ENCODE data around the gene STOX2.

Gene STOX2

DNA sequence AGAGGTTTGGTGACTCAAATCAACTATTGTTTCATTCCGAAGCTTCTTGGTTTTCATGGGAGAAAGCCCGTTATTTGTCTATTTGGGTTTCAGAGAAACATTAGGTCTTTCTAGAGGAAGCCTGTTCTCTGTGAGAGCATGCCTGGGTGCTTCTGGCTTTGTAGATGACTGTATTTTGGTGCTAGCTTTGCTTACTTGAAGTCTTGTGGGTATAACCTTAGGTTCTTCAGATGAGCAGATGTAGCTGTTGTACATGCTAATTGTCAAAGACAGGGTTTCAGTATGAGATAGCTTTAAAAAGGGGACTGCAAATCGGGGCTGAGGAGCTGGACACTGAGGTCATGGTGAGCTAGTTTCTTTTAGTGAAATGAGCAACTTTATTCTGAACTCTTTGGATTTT is 7.9 kb upstream of the STOX2 start:
- no peak for DNase-seq (ENCODE audit: low spot score)

DNA sequence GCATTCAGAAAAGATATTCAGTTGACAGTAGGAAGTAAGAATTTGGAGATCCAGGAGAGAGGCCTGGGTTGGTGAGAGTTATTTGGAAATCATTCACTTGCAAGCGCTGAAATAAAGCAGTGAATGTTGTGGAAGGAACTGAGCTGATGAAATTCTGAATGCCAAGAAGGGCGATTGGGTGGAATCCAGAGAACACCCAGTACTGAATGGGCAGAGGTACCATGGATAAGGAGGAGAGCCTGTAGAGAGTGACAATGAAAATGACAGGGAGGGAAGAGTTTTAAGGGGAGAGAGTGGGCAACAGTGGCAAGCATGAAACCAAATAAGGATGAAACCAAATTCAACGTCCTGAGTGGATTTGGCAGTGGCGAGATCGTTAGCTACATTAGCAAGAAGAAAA is 6.7 kb upstream of the STOX2 start:
- no peak for DNase-seq (ENCODE audit: low spot score)

DNA sequence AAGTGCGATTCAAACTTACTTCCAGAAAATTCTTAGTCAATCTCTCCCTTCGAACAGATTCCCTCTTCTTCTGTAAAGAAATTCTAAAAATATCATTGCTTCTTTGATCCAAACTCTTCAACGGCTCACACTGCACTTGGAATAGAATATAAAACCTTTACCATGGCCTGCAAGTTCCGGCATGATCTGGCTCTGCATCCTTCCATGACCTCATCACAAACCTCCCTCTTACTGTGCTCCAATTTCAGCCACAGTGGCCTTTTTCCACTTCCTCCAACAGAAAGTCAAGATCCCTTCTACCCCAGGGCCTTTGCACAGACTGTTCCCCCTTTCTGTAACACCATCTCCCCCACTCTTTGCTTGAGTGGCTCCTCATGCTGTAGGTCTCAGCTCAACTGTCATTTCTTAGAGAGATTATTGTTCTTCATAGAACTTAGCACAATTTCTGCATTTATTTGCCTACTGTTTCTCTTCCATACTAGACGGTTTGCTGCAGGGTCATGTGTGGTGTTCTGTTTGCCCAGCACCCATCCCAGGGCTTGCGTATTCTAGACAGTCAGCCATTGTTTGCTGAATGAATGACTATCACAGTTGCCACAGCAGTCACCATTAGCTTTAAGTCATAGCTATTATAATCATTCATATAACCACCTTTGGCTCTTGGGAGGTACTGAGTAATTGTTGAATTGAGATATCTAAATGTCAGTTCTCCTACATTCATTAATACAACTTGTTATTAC is 1.9 kb upstream of the STOX2 start:
- DNase-seq (ENCODE audit: low spot score): no peak

DNA sequence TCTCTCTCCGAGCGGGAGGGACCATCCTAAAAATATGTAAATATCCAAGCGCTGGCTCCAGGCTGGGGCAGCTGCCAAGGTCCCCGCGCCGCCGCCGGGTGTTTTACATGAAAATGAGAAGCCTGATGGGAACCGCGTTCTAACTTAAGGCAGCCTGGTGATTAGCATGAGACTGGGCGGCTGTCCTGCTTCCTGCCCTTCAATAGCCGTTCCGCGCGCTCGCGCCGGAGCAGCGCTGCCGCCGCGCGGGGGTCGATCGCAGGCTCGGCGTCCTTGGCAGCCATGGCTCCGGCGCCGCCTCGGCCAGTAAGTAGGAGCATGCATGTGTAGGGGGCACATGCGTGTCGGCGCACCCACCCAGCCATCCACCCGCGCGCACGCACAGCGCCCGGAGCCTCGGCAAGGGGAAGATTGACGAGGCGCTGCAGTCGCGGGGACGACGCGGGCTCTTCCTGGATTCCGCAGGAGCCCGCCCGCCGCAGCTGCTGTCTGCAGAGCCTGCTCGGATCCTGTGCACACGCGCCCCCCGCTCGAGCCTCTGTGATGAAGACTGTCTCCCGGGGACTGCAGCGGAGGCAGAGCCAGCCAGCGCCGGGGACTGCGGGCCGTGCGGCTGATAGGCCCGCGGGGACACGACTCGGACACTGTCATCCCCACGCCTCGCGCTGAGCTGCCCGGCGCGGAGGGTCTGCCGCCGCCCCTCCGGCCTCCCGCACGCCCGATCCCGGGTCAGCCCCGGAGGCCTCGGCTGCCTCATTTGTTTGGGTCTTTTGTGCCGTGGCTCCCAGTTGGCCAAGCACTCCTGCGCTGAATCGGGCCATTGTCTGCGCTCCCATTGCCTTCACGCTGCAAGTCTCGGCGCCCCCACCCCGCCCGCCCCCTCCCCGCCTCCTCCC is 734 bp downstream of the STOX2 start:
- DNase-seq (ENCODE audit: low spot score): peak; percentile 29

DNA sequence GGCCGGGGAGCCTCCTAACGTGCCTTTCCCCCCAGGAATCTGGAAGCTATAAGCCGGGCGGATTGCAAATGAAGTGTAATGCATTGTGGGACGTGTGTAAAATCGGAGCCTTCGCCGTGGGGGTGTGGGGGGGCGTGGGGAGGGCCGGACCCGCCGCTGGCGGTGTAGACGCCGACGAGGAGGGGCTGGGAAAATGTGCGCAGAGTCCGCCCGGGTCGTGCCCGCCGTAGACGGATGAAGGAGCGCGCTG is 1.3 kb downstream of the STOX2 start:
- DNase-seq (ENCODE audit: low spot score): no peak

DNA sequence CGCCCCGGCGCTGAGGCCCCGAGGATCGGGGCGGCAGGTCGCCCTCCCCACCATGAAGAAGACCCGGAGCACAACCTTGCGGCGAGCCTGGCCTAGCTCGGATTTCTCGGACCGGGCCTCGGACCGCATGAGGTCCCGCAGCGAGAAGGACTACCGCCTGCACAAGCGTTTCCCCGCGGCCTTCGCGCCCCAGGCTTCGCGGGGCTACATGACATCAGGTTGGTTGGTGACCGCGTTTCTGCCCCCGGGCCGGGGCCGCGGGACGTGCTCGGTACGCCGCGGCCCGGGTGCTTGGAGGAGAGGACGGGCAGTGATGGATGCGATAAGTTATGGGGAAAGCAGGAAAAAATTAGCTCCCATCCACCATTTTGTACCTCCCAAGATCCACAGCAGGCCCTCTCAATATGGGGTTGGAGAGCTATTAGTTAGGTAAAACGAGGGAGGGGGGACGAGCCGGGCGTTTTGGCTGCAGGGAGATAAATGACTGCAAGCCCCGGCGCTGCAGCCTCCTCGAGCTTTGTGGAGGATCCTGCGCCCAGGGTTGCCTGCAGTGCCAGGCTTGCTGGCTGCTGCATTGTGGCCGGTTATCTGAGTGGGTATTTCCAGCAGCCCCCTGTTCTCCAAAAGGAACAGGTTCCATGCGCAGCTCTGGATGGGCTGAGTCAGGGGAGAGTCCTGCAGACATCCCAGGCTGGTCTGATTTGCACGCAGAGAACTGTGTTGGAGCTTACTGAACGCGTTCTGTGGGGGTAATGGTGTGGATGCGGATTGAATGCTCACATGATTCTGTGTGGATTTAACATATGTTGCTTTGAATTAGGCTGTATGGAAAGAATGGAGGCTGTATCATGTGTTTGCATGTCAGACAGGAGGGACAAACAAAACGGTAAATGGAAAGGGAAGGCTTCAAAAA is 1.9 kb downstream of the STOX2 start:
- no peak for DNase-seq (ENCODE audit: low spot score)

DNA sequence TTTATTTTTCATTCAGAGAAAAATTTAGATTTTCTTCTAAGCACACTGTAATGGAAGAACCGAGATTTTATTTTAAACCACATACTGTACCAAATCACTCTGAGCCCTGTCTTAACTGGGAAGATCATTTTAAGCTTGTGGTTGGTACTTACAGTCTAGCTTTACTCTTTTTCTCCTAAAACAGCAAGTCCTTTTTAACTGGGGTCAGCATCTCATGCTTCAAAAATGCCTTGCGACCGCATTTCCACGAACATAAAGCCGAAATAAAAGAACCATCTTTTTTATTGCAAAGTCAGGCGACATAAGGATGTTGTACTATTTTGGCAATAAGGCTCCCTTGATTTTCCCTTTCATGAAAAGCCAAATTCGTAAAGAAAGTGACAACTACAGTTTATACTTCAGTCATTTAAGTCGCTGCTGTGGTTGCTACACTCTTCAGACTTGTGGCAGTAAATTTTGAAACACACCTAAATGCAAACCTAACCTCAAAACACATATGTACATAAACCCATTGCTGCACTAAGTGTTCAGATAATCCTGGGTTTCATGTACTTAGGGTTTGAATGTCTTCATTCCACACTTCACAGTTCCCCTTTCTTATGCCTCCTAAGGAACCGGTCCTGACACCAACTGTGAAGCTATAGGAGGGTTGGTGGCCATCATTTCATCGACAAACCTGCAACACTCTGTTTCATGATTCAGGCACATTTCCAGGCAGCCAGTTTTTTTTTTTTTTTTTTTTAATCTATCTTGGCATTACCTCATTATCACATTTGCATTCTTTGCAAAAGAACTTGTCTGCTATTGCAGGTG is 3.0 kb downstream of the STOX2 start:
- no peak for DNase-seq (ENCODE audit: low spot score)

DNA sequence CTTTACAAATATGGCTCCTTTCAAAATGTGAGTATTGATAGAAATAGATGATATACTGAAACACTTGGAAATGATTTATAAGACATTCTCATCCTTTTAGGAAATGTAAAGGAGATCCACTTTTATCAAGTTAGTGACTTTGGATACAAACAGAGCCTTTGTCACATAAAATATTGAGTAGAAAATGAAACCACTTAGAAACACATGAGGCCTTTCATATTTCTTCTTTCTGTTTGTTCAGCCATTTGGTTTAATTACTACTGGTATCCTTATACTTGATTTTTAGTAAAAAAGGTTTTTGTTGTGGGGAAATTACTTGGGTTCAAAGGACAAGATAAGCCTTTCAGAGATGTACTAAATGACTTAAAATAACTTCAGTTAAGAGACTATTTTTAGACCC is 4.1 kb downstream of the STOX2 start:
- no peak for DNase-seq (ENCODE audit: low spot score)

DNA sequence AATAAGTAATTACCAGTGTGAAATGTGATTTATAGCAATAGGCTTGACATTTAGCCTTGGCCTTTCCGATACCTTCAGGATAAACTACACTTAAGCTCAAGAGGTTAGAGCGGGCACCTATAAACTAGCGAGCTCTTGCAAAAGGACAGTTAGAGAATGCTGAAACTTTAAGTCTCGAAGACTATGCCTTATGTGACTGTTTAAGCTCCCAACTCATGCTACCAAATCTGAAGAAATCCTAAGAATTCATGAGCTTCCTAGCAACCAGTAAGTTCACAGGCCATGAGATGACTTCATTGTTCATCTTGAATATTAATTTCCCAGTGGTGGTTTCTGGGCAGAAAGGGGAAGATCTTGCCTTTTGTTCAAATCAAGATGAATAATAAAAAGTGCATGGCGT is 4.7 kb downstream of the STOX2 start:
- DNase-seq (ENCODE audit: low spot score): no peak

DNA sequence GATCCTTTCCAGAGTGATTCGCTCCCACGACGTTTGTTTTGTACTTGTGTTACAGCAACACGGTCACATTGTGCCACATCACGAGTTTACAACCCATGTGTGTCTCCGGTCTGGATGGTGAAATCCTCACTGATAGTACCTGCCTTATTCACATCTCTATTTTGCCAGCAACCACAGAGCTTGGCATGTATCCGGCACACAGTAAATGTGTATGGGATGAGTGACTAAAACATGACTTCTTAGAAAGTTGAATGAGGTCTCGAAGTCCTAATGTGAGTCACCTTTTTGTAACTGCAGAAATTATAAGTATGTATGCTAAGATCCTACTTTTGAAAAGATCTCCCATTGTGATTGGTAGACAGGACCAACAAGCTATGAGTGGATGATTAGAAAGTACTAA is 7.5 kb downstream of the STOX2 start:
- no peak for DNase-seq (ENCODE audit: low spot score)

DNA sequence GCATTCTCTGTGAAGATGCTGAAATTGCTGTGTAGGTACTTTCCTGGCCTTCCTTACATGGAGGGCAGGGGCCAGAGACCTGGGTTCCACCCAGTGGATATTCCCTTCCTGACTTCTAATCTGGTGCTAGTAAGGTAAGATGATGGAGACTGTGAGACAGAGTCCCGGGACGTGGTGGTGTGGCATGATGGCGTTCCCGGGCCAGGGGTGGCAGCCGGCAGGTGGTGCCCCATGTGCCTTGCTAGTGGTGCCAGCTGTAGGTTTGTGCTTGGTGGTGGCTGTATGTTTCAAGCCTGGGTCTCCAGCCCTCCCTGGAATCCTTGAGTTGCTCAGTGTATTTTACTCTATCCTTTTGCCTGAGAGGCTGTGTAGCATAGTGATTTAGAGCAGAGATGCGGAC is 10.9 kb downstream of the STOX2 start:
- no peak for DNase-seq (ENCODE audit: low spot score)

DNA sequence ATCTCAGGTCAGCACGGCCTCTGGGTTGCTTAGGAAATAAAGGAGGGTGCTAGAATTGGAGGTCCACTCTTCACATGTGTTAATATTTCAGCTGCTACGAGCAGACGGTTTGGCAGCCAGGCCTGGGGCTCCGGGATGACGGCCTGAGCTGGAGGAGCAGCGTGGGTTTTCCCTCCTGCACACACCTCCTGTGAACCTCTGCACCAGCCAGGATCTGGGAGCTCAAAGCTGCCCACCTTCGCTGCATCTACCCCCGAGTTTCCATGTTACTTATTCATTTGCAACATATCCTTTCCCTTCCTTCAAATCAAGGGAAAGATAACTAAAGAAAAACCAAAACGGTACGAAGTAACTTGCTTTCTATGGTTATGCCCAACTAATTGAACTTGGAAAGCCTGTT is 13.6 kb downstream of the STOX2 start:
- no peak for DNase-seq (ENCODE audit: low spot score)

DNA sequence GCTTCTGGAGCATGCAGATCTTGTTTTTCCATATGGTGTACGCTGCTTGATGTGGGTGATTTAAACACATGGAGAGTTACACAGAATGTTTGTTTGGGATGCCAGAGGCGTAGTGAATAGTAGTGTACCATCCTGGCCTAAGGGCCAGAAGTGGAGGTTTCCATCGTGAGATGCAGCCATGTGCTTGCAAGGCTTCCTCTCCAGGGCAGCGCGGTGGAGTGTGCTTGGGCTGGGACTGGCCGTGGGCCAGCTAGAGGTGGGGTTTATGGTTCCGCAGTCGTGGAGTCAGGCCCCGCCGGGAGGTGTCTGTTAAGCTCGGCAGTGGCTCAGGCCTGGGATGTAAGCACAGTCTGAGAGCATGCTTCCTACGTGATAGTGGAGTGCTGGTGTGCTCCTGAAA is 14.0 kb downstream of the STOX2 start:
- DNase-seq (ENCODE audit: low spot score): no peak

DNA sequence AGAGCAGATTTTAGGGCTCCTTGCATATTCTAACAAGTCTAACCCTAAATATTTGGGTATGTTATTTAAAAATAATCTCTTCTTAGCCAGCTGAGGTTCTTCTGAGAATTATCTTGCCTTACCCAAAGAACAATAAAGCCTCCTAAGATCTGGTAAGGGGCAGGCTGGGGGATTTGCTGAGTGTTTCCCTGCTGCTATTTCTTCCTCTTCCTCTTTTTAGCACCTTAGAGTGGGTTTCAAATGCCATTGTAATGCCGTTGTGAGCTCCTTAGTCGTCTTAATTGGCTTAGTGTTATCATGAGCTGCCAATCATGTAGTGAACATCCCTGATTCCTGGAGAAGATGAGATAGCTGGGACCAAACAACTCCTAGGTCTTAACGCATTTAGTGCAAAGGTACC is 15.4 kb downstream of the STOX2 start:
- DNase-seq (ENCODE audit: low spot score): no peak

DNA sequence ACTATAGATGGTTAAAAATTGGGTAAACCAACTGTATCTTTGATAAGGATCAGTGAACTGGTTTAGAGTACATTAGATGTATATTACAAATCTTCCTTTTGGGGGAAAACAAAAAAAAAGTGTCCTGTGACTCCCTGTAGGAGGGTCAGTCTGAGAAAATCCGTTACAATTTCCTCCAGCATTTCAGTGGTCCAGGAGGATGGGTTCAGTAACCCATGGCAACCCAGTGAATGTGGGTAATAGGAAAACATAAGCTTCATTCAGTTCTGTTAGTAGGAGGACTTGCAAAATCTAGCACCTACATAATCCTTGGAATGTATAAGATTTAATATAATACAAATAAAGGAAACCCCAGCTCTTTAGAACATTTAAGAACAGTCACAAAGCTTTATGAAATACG is 16.2 kb downstream of the STOX2 start:
- DNase-seq (ENCODE audit: low spot score): no peak

DNA sequence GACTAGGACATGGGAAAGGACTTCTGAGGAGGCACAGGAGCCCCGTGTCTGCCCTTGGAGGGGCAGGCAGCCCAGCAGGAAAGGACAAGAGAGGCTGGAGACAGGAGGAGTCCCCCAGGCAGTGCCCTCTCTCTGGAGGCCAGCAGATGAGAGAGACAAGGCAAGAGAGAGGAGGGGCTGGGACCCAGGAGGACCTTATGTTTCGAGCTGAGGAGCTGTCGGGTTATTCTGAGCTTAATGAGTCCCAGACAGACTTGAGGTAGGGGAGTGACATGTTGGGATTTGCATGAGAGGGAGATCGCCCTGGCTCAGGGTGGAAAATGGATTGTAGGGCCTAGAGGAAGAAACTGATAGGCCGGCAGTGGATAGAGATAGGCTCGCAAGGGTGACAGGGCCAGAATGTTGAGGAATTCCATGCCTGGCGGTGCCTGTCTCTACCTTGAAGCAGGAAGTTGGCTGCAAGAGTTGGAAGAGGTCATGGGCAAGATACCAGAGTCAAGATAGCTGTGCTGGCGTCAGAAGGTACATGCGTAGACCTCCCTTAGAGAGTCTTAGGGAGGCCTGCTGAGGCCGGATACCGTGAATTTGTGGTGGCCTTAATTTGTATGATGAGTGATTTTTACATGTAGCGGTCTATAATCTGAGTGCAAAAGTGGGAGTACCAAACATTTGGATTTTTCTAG is 19.4 kb downstream of the STOX2 start:
- DNase-seq (ENCODE audit: low spot score): no peak

DNA sequence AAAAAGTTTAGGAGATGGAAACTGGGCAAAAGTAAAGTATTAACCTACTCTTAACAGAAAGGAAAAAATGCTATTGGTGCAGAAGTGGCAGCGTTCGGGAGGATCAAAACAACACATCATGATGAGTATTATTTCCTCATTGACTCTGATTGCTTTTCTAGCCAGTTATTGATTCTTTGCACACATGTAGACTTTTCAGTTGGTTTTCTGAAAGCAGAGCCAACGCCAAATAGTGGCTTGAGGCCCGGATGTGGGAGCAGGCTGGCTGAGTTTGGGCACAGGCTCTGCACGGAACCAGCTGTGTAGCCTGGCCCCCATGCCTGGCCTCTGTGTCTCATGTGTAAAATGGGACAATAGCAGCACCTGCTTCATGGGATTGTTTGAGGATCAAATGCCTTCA is 21.8 kb downstream of the STOX2 start:
- DNase-seq (ENCODE audit: low spot score): no peak

DNA sequence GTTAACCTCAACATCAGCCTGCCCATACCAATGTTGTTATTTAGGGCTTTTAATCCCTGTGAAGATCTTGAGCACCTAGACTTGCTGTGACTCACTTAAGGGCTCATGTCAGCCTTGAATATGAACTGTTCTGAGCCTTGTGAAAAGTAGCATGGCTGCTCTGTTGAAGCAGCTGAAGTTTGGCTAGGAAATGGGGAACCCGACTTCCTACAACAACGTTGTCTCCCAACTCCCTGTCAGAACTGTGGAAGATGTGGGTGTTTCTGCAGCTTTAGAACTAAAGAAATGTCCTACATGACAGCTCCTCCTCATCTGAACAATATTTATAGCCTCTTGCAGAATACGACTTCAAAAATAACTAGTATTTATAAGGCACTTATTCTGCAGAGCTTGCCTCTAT is 27.5 kb downstream of the STOX2 start:
- DNase-seq (ENCODE audit: low spot score): no peak

DNA sequence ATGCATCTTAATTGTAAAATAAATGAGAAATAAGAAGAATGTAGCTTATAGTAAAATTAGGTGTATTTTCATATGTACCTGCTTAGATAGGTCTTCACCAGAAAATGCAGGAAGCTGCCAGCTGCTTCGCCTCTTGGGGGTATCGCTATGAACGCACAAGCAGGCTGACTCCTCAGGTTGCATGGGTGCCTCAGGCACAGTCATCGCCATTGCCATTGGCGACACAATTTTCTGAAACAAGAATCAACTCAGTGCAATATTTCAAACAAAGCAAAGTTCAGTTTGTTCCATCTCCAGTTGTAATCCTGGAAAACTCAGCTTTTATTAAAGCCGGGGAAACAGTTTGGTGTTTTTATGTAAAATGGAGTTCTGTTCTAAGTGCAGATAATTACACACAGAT is 29.7 kb downstream of the STOX2 start:
- no peak for DNase-seq (ENCODE audit: low spot score)

DNA sequence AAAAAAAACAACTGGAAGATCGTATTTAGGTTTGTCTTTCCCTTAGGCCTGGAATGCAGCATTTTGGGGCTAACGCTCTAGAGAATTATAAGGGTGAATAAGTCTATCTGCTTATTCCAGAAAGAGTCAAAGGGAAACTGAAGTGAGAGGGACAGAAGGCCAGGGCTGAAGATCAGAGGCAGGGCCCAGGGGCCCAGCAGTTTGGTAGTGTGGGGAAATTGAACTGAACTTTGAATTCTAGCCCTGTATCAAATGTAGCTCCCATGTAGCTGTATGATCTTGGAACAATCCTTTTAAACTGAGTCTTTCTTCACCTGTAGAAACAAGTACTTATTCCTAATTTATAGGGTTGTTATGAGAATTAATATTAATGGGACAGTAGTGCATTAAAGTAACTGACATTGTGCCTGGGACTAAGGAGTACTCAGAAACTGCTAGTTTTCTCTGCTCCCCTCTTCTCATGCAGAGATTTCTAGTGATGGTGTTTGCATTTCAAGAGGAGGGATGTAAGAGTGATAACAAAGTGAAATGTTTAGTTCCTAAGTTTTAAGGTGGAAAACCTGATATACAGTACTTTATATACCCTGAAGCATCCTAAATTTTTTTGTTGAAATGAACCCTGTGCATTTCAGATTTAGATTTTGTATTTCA is 30.4 kb downstream of the STOX2 start:
- DNase-seq (ENCODE audit: low spot score): no peak

DNA sequence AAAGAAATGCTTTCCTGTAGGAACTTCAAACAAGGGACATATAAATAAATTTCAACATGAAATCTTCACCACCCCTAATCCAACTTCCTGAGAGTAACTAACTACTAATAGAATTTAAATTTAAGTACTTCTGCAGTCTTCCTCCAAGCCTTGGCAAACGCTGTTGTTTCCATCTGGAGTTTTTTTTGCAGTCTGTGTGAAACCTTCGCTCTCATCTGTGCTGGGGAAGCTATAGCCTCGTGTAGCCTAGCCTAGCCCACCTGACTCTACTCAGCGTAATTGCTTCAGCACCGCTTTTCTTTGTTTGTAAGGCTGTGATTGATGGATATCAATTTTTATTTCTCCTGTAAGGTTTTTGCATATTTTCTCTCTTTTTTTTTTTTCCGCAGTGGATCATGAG is 30.9 kb downstream of the STOX2 start:
- no peak for DNase-seq (ENCODE audit: low spot score)

All from AG08395 (cell line).